ENCODE data around the gene ACSM3. TPM values are rescaled to one million over a fixed set of nuclear protein-coding genes. Genes with fewer than 3 reads are reported as not detected.

The ACSM3 gene
- total RNA-seq, 1 donor from 2014 or later, result 0.47 TPM

Small RNAs within 50 kb of the gene (small RNA-seq; reads per million reads assigned to genes)
- gene RF00618 (not detected), gene RNU6-944P (0.09 reads per million)

Other genes with a start within 250 kb of the ACSM3 start
- not detected for gene ACSM2B, start 187.6 kb upstream of the ACSM3 start, total RNA-seq
- not detected for gene ACSM1, start 66.3 kb upstream of the ACSM3 start, total RNA-seq
- gene THUMPD1, start 22.2 kb upstream of the ACSM3 start, total RNA-seq, result 94.1 TPM
- 27.8 TPM for gene ERI2, start 42.5 kb downstream of the ACSM3 start, total RNA-seq
- 9.4 TPM for gene REXO5, start 42.5 kb downstream of the ACSM3 start, total RNA-seq
- gene DCUN1D3, start 136.3 kb downstream of the ACSM3 start, total RNA-seq, result 18.9 TPM
- 66.9 TPM for gene LYRM1, start 136.8 kb downstream of the ACSM3 start, total RNA-seq

All from occipital lobe (tissue), 2 donors.